GM12801 (cell line): ENCODE results near the gene SPACA6.

Experiments used
- CTCF ChIP-seq: IDR thresholded peaks from one replicate; pipeline ENCODE4 v1.5.1; 2011; ENCODE audit warnings: control low read depth; ENCODE audit not compliant: insufficient read length; ENCODE audit errors: extremely low read depth

The SPACA6 gene

GRCh38 chr19:51710163-51710562 is 17.0 kb downstream of the SPACA6 start:
- no peak for TF ChIP-seq CTCF

- TF ChIP-seq CTCF, result no peak
Observed at GRCh38 chr19:51711702-51712101, 18.6 kb downstream of the SPACA6 start.

GRCh38 chr19:51712461-51713081 is 19.4 kb downstream of the SPACA6 start:
- TF ChIP-seq CTCF, result no peak

GRCh38 chr19:51713319-51714285 is 20.5 kb downstream of the SPACA6 start:
- no peak for TF ChIP-seq CTCF

GRCh38 chr19:51714848-51715247 is 21.7 kb downstream of the SPACA6 start:
- no peak for TF ChIP-seq CTCF

GRCh38 chr19:51715850-51716249 is 22.7 kb downstream of the SPACA6 start:
- TF ChIP-seq CTCF, result no peak

GRCh38 chr19:51716925-51717324 is 23.8 kb downstream of the SPACA6 start:
- no peak for TF ChIP-seq CTCF
